Type B pancreatic cell (in vitro differentiated cells): ENCODE data around the gene INSYN1. TPM values are rescaled to one million over a fixed set of nuclear protein-coding genes. Genes with fewer than 3 reads are reported as not detected.

Experiments used
- DNase-seq: peaks from one replicate; pipeline ENCODE4 v3.0.0; 2021; ENCODE audit warnings: mixed read lengths; ENCODE audit not compliant: unreplicated experiment; ENCODE audit errors: extremely low spot score
- H3K27ac Mint-ChIP-seq: 2 replicates; pipeline ENCODE4 v1.8.0; 2021; ENCODE audit warnings: mild to moderate bottlenecking, mixed read lengths
- H3K27me3 Mint-ChIP-seq: 2 replicates; pipeline ENCODE4 v1.8.0; 2021; ENCODE audit warnings: mixed read lengths
- H3K36me3 Mint-ChIP-seq: 2 replicates; pipeline ENCODE4 v1.8.0; 2021; ENCODE audit warnings: mixed read lengths
- H3K4me1 Mint-ChIP-seq: one replicate; pipeline ENCODE4 v1.8.0; 2021; ENCODE audit warnings: mixed read lengths; ENCODE audit not compliant: unreplicated experiment
- H3K4me3 Mint-ChIP-seq: 2 replicates; pipeline ENCODE4 v1.8.0; 2021; ENCODE audit warnings: mild to moderate bottlenecking, mixed read lengths
- H3K9me3 Mint-ChIP-seq: 2 replicates; pipeline ENCODE4 v1.8.0; 2021; ENCODE audit warnings: mixed read lengths
- CTCF ChIP-seq: fragments of 200-600 bp; sonication (generic); conservative IDR thresholded peaks from 2 replicates; pipeline ENCODE4 v1.5.0; 2021; ENCODE audit warnings: antibody characterized with exemption, mild to moderate bottlenecking
- total RNA-seq: library from RNA; stranded (reverse); gene quantifications from 2 replicates; pipeline ENCODE4 v1.2.1, GENCODE V29; 2021; ENCODE audit warnings: low replicate concordance

Gene INSYN1
- total RNA-seq, 1 donor from 2014 or later: 5.8 TPM

GRCh38 chr15:73770050-73770449, 16.9 kb upstream of the INSYN1 start:
- H3K27ac Mint-ChIP-seq: no peak overlapping the region
- H3K9me3 Mint-ChIP-seq: no peaks in the 10 kb centered on the region
- TF ChIP-seq CTCF: no peak
- H3K27me3 Mint-ChIP-seq: peaks cover 9% of the 10 kb centered on the region
- H3K4me1 Mint-ChIP-seq: peaks cover 6% of the 10 kb centered on the region
- no peak for DNase-seq
- peaks cover 5% of the 10 kb centered on the region for H3K36me3 Mint-ChIP-seq
- H3K4me3 Mint-ChIP-seq: no peak overlapping the region

- Mint-ChIP-seq H3K27ac (no peak overlapping the region), H3K27me3 (peaks cover 13% of the 10 kb centered on the region), H3K36me3 (peaks cover 5% of the 10 kb centered on the region), H3K4me1 (no peaks in the 10 kb centered on the region), H3K9me3 (no peaks in the 10 kb centered on the region), H3K4me3 (no peak overlapping the region)
- TF ChIP-seq CTCF: no peak
- no peak for DNase-seq
These were observed 14.8 kb upstream of the INSYN1 start for GRCh38 chr15:73767806-73768501.

DNA sequence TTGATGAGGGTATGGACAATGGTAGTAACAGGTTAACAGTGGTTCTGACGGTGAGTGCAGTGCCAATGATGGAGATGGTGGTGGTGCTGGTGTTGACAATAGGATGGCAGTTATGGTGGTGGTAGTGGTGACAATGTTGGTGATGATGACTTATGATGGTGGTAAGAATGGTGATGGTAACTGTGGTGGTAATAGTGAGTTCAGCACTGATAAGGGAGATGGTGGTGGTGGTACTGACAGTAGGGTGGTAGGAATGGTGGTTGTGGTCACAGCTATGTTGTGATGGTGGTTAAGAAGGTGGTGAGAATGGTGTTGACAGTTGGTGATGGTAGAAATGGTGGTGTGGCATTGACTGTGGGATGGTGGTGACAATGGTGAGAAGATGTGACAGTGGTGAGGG, 13.4 kb upstream of the INSYN1 start:
- no peak overlapping the region for H3K27ac Mint-ChIP-seq
- DNase-seq: no peak
- H3K9me3 Mint-ChIP-seq: no peaks in the 10 kb centered on the region
- H3K36me3 Mint-ChIP-seq: peaks cover 5% of the 10 kb centered on the region
- H3K4me1 Mint-ChIP-seq: no peaks in the 10 kb centered on the region
- no peak overlapping the region for H3K4me3 Mint-ChIP-seq
- peaks cover 13% of the 10 kb centered on the region for H3K27me3 Mint-ChIP-seq
- no peak for TF ChIP-seq CTCF

DNA sequence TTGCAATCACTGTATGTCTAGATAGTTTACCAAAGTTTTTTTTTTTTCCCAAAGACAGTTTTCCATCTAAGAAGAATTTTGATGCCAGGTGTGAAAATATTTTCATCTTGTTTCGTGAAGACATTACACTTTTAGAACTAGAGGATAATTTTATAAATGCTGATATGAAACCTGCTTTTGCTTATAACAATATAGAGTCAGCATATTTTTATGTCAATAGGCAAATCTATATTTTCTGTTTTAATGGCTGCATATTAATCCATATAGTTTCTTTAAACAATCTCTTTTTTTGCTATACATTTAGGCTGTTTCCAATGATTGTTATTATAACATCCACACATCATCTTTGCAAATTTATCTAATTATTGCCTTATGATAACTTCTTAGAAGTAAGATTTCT, 12.6 kb upstream of the INSYN1 start:
- no peak overlapping the region for H3K27ac Mint-ChIP-seq
- peaks cover 13% of the 10 kb centered on the region for H3K27me3 Mint-ChIP-seq
- no peak for DNase-seq
- H3K4me1 Mint-ChIP-seq: no peaks in the 10 kb centered on the region
- no peak overlapping the region for H3K4me3 Mint-ChIP-seq
- H3K9me3 Mint-ChIP-seq: no peaks in the 10 kb centered on the region
- no peak for TF ChIP-seq CTCF
- H3K36me3 Mint-ChIP-seq: peaks cover 5% of the 10 kb centered on the region

- no peaks in the 10 kb centered on the region for H3K4me1 Mint-ChIP-seq
- no peak for DNase-seq
- peaks cover 5% of the 10 kb centered on the region for H3K36me3 Mint-ChIP-seq
- H3K27me3 Mint-ChIP-seq: peaks cover 13% of the 10 kb centered on the region
- H3K27ac Mint-ChIP-seq: no peak overlapping the region
- no peaks in the 10 kb centered on the region for H3K9me3 Mint-ChIP-seq
- no peak for TF ChIP-seq CTCF
- H3K4me3 Mint-ChIP-seq: no peak overlapping the region
These were observed 10.8 kb upstream of the INSYN1 start for GRCh38 chr15:73763931-73764330.
